Endothelial cell of umbilical vein (primary cell): ENCODE results near the gene MS4A8. TPM values are rescaled to one million over a fixed set of nuclear protein-coding genes. Genes with fewer than 3 reads are reported as not detected.

ENCODE experiments used
- BruUV-seq: library from RNA; stranded (reverse); fragments of 400-500 nt; replicated peaks from 2 replicates; lab custom pipeline; 2021; lab: Mats Ljungman, UMichigan
- CTCF ChIA-PET: fragments of 300-600, 350-600 bp; sonication (Branson Sonifier 250); formaldehyde crosslinking; loops from one replicate; lab custom pipeline; 2021; ENCODE audit warnings: antibody characterized with exemption, inconsistent platforms; lab: Charles Lee
- POLR2A ChIA-PET: fragments of 300-600, 350-600 bp; sonication (Branson Sonifier 250); formaldehyde crosslinking; loops from one replicate; lab custom pipeline; 2021; ENCODE audit warnings: antibody characterized with exemption, inconsistent platforms; lab: Charles Lee
- DNase-seq: peaks from one replicate; pipeline ENCODE4 v3.0.0-alpha.2; 2011; ENCODE audit warnings: low read depth, low spot score
- FAIRE-seq: peaks from 2 replicates; lab custom pipeline; 2011; peaks lifted over from hg19 to GRCh38; lab: Jason Lieb, UNC
- H2AFZ ChIP-seq: 2 replicates; pipeline ENCODE4 v1.6.0; 2012; ENCODE audit warnings: low read depth, low read length, control low read depth, inconsistent platforms
- H3K27ac ChIP-seq: 2 replicates; pipeline ENCODE4 v1.5.1; 2011; ENCODE audit warnings: low read depth, mild to moderate bottlenecking, control low read depth, low read length, moderate library complexity; ENCODE audit not compliant: insufficient read depth
- H3K27me3 ChIP-seq, 2 experiments: 2 replicates each; pipeline versions ENCODE4 v1.6.0 to v1.6.1; 2011; ENCODE audit warnings: low read length in 2 of 2, mixed read lengths in 1 of 2; ENCODE audit not compliant: control insufficient read depth in 2 of 2, insufficient read depth in 2 of 2
- H3K36me3 ChIP-seq, 2 experiments: 2 replicates in 1 of 2; 3 replicates in 1 of 2; pipeline ENCODE4 v1.5.1; 2011; ENCODE audit warnings: low read length in 2 of 2, mild to moderate bottlenecking in 1 of 2, moderate library complexity in 1 of 2; ENCODE audit not compliant: control insufficient read depth in 2 of 2, insufficient read depth in 2 of 2; ENCODE audit errors: extremely low read depth in 1 of 2
- H3K4me1 ChIP-seq: 3 replicates; pipeline ENCODE4 v1.5.1; 2011; ENCODE audit warnings: mild to moderate bottlenecking, low read length; ENCODE audit not compliant: control insufficient read depth, insufficient read depth; ENCODE audit errors: extremely low read depth
- H3K4me2 ChIP-seq: 2 replicates; pipeline ENCODE4 v1.6.1; 2011; ENCODE audit warnings: low read length, control low read depth, mixed read lengths; ENCODE audit not compliant: insufficient read depth
- H3K4me3 ChIP-seq, 3 experiments: fragments of 200-600 bp in 1 of 3; sonication (generic), shearing (Covaris generic) in 1 of 3; replicated peaks in 1 of 3; 2 replicates each; pipeline ENCODE4 v1.5.1; 2011 to 2016; ENCODE audit warnings: control low read depth in 3 of 3, low read length in 3 of 3, mild to moderate bottlenecking in 2 of 3, inconsistent platforms in 1 of 3, low read depth in 1 of 3, moderate library complexity in 1 of 3; ENCODE audit not compliant: insufficient read depth in 1 of 3
- H3K79me2 ChIP-seq: 2 replicates; pipeline ENCODE4 v1.6.0; 2012; ENCODE audit warnings: low read length, inconsistent platforms; ENCODE audit not compliant: control insufficient read depth, insufficient read depth
- H3K9ac ChIP-seq: replicated peaks from 2 replicates; pipeline ENCODE3; 2011; ENCODE audit warnings: low read length, control low read depth; ENCODE audit not compliant: insufficient read depth; ENCODE audit errors: extremely low read depth
- H3K9me1 ChIP-seq: replicated peaks from 3 replicates; pipeline ENCODE4 v1.6.0; 2011; ENCODE audit warnings: mild to moderate bottlenecking, low read length; ENCODE audit not compliant: control insufficient read depth, insufficient read depth; ENCODE audit errors: extremely low read depth
- H3K9me3 ChIP-seq: replicated peaks from 2 replicates; pipeline ENCODE4 v1.5.1; 2012; ENCODE audit warnings: low read length, inconsistent platforms; ENCODE audit not compliant: control insufficient read depth, insufficient read depth
- H4K20me1 ChIP-seq: replicated peaks from 2 replicates; pipeline ENCODE3; 2011; ENCODE audit warnings: mild to moderate bottlenecking, low read length; ENCODE audit not compliant: control insufficient read depth, insufficient read depth; ENCODE audit errors: extremely low read depth
- CTCF ChIP-seq, 2 donors: IDR thresholded peaks; 1 replicate in 1 of 2; 2 replicates in 1 of 2; pipeline ENCODE4 v1.5.1; 2011; ENCODE audit warnings: low read length in 2 of 2, mild to moderate bottlenecking in 2 of 2, moderate library complexity in 2 of 2, control low read depth in 1 of 2, inconsistent platforms in 1 of 2, low read depth in 1 of 2; ENCODE audit not compliant: insufficient read depth in 1 of 2; ENCODE audit errors: extremely low read depth in 1 of 2
- FOS ChIP-seq: IDR thresholded peaks from 2 replicates; pipeline ENCODE4 v1.6.1; 2011; ENCODE audit warnings: mild to moderate bottlenecking, low read length, moderate library complexity, borderline replicate concordance; ENCODE audit not compliant: insufficient read depth
- GATA2 ChIP-seq: IDR thresholded peaks from 2 replicates; pipeline ENCODE4 v1.7.0; 2011; ENCODE audit warnings: low read depth, mild to moderate bottlenecking, moderate library complexity, mixed read lengths, low read length; ENCODE audit not compliant: insufficient read length, insufficient read depth
- MAX ChIP-seq: IDR thresholded peaks from 2 replicates; pipeline ENCODE4 v1.6.1; 2011; ENCODE audit not compliant: insufficient read depth, insufficient read length
- MYC ChIP-seq: IDR thresholded peaks from one replicate; pipeline ENCODE4 v1.6.1; 2011; ENCODE audit warnings: mild to moderate bottlenecking, low read depth, low read length
- POLR2A ChIP-seq: IDR thresholded peaks from 2 replicates; pipeline ENCODE4 v1.6.1; 2012; ENCODE audit warnings: low read depth, mild to moderate bottlenecking, control low read depth, low read length
- POLR2AphosphoS5 ChIP-seq: IDR thresholded peaks from 2 replicates; pipeline ENCODE4 v1.6.1; 2012; ENCODE audit warnings: low read depth, mild to moderate bottlenecking, control low read depth, low read length, moderate library complexity; ENCODE audit not compliant: insufficient read depth
- dilution Hi-C: fragments of 300-500 bp; cut with MboI; formaldehyde crosslinking; loops from one replicate; pipeline ENCODE4 v1.15.0; 2019; ENCODE audit warnings: low sequenced_read_pairs; ENCODE audit not compliant: extremely low pct_ligation_motif_present
- intact Hi-C: fragments of 100-400 bp; cut with micrococcal nuclease; formaldehyde crosslinking; loops from one replicate; pipeline ENCODE4 v1.10.0; 2022
- polyA plus RNA-seq, 4 experiments: library from polyadenylated mRNA; depleted of rRNA in 3 of 4; stranded (reverse) in 3 of 4; unstranded in 1 of 4; fragments of >200 nt; gene quantifications; 2 replicates each; pipeline versions ENCODE4 v1.2.1 to v1.2.3, GENCODE V29; 2011 to 2012; ENCODE audit warnings: missing spikeins in 1 of 4
- total RNA-seq: library from RNA; stranded (reverse); gene quantifications from 2 replicates; pipeline ENCODE4 v1.2.3, GENCODE V29; 2021

The MS4A8 gene
- total and polyA plus RNA-seq, 2 donors (not counting 3 experiments of a cell fraction or from before 2014, with no cell fraction given): not detected

- no peak within 1 kb of the TSS for H2AFZ ChIP-seq
- FAIRE-seq (peak; percentile 52), DNase-seq (peak; percentile 28)
- H3K9me1 ChIP-seq: no peaks in the 10 kb centered on the region
- no peak within 1 kb of the TSS for H3K27ac ChIP-seq
- H3K79me2 ChIP-seq: no peaks in the 10 kb centered on the region
- no peak within 1 kb of the TSS for H3K4me3 ChIP-seq
- no peak within 1 kb of the TSS for H3K4me2 ChIP-seq
- H3K4me1 ChIP-seq: no peaks in the 10 kb centered on the region
- intact Hi-C loops: no loop called here
- POLR2A ChIA-PET: no interaction called here
- no peaks in the 10 kb centered on the region for H4K20me1 ChIP-seq
- no peak for TF ChIP-seq POLR2A
- no peak for TF ChIP-seq FOS
- no peak for TF ChIP-seq GATA2
- no peak for TF ChIP-seq POLR2AphosphoS5
- peak; percentile 29 to 43 for TF ChIP-seq CTCF (IDR thresholded peaks at IDR 0.05; ENCODE audit: extremely low read depth in 1 of 2, insufficient read depth in 1 of 2, low read depth in 1 of 2, low read length in 2 of 2)
- TF ChIP-seq MAX: no peak
- no peak for TF ChIP-seq MYC
- CTCF ChIA-PET: interaction anchor here (0.5 to 1.6 kb wide), 9 partner anchors 9 to 499 kb away, joined by 3 to 12 read pairs (median 4); no protein-coding TSS in a partner anchor
- H3K36me3 ChIP-seq: no peaks in the 10 kb centered on the region
- dilution Hi-C loops: no loop called here
- BruUV-seq: no TSS peak
- no peak within 1 kb of the TSS for H3K9ac ChIP-seq
- H3K27me3 ChIP-seq: peaks cover 0 to 13% of the 10 kb centered on the region in 2 experiments
- no peaks in the 10 kb centered on the region for H3K9me3 ChIP-seq
Measured at GRCh38 chr11:60756307-60757032, 57.1 kb downstream of the MS4A8 start, which contains the start of gene MS4A15. TSS of gene MS4A15 (plus strand) at chr11:60756867. CDS start at chr11:60763734, 6,867 bp downstream.
